Panc1 (cell line): ENCODE results near the gene ASRGL1. TPM values are rescaled to one million over a fixed set of nuclear protein-coding genes. Genes with fewer than 3 reads are reported as not detected.
"Not testable (repeated sequence)": the region's sequence is repeated elsewhere in the genome, so short reads cannot be mapped to it uniquely, and the experiment has no call there.

ENCODE experiments used
- ATAC-seq: fragments of 200-7000 bp; cut with Tn5 transposase; 2 replicates; pipeline ENCODE4 v1.9.1; 2020; ENCODE audit warnings: mild to moderate bottlenecking, moderate library complexity
- BruUV-seq: library from RNA; stranded (reverse); fragments of 400-500 nt; replicated peaks from 2 replicates; lab custom pipeline; 2021; lab: Mats Ljungman, UMichigan
- CTCF ChIA-PET: fragments of 300-600 bp; sonication (Branson Sonifier 250); formaldehyde crosslinking; loops from one replicate; lab custom pipeline; 2022; ENCODE audit warnings: antibody characterized with exemption; lab: Charles Lee
- POLR2A ChIA-PET: fragments of 300-600 bp; sonication (Branson Sonifier 250); formaldehyde crosslinking; loops from one replicate; lab custom pipeline; 2022; ENCODE audit warnings: antibody characterized with exemption; lab: Charles Lee
- DNase-seq: peaks from one replicate; pipeline ENCODE4 v3.0.0-alpha.2; 2010; ENCODE audit warnings: low read depth, low spot score
- H3K27ac ChIP-seq: 2 replicates; pipeline ENCODE4 v1.5.1; 2011; ENCODE audit warnings: mild to moderate bottlenecking, low read length, inconsistent platforms
- H3K27me3 ChIP-seq: fragments of 200-500 bp; sonication (Bioruptor generic); 2 replicates; pipeline ENCODE4 v1.6.0; 2014; ENCODE audit warnings: low read length, inconsistent platforms; ENCODE audit not compliant: control insufficient read depth, insufficient read depth
- H3K36me3 ChIP-seq: fragments of 200-500 bp; sonication (Bioruptor generic); 2 replicates; pipeline ENCODE4 v1.5.1; 2014; ENCODE audit warnings: inconsistent platforms, mild to moderate bottlenecking, low read length, moderate library complexity; ENCODE audit not compliant: control insufficient read depth, insufficient read depth
- H3K4me1 ChIP-seq: 2 replicates; pipeline ENCODE4 v1.5.1; 2011; ENCODE audit warnings: inconsistent platforms, mild to moderate bottlenecking, low read length, moderate library complexity; ENCODE audit not compliant: control insufficient read depth, insufficient read depth
- H3K4me3 ChIP-seq, 2 experiments: 2 replicates each; pipeline ENCODE4 v1.5.1; 2011 to 2012; ENCODE audit warnings: low read depth in 2 of 2, low read length in 2 of 2, mild to moderate bottlenecking in 2 of 2, inconsistent platforms in 1 of 2, moderate library complexity in 1 of 2
- H3K9me3 ChIP-seq: fragments of 200-500 bp; sonication (Bioruptor generic); 2 replicates; pipeline ENCODE4 v1.5.1; 2014; ENCODE audit warnings: low read depth, mild to moderate bottlenecking, inconsistent platforms, low read length, moderate library complexity; ENCODE audit not compliant: control insufficient read depth, insufficient read depth
- CTCF ChIP-seq: fragments of 450-650 bp; IDR thresholded peaks from 2 replicates; pipeline ENCODE4 v1.5.1; 2017; ENCODE audit warnings: mild to moderate bottlenecking
- POLR2AphosphoS5 ChIP-seq: IDR thresholded peaks from 2 replicates; pipeline ENCODE4 v1.6.1; 2012; ENCODE audit warnings: mild to moderate bottlenecking, low read depth, low read length, moderate library complexity
- SIN3A ChIP-seq: IDR thresholded peaks from 2 replicates; pipeline ENCODE4 v1.6.1; 2012; ENCODE audit warnings: low read depth, mild to moderate bottlenecking, low read length, moderate library complexity, borderline replicate concordance; ENCODE audit not compliant: insufficient read depth
- TCF7L2 ChIP-seq: IDR thresholded peaks from 2 replicates; pipeline ENCODE4 v1.6.1; 2011; ENCODE audit warnings: mild to moderate bottlenecking, low read depth, low read length, inconsistent platforms
- in situ Hi-C: cut with HindIII; loops from 2 replicates; pipeline ENCODE4 v1.10.0; 2016; ENCODE audit warnings: low sequenced_read_pairs, low pct_unique_long_range_greater_than_20kb
- intact Hi-C: fragments of 100-400 bp; cut with micrococcal nuclease; formaldehyde crosslinking; loops from one replicate; pipeline ENCODE4 v1.10.0; 2022; ENCODE audit not compliant: unreplicated experiment
- total RNA-seq: library from RNA; stranded (reverse); gene quantifications from one replicate; pipeline ENCODE4 v1.2.1, GENCODE V29; 2021; ENCODE audit not compliant: unreplicated experiment
- TF ChIP-seq, protein P1 (sequence below), 2 experiments: IDR thresholded peaks; 2 replicates each; pipeline ENCODE4 v1.6.1; 2011 to 2012; ENCODE audit warnings: low read depth in 2 of 2, control low read depth in 1 of 2, low read length in 1 of 2, mild to moderate bottlenecking in 1 of 2, moderate library complexity in 1 of 2; ENCODE audit not compliant: insufficient read depth in 1 of 2

ASRGL1 gene
- total RNA-seq, 1 experiment from 2014 or later: 43.2 TPM

DNA sequence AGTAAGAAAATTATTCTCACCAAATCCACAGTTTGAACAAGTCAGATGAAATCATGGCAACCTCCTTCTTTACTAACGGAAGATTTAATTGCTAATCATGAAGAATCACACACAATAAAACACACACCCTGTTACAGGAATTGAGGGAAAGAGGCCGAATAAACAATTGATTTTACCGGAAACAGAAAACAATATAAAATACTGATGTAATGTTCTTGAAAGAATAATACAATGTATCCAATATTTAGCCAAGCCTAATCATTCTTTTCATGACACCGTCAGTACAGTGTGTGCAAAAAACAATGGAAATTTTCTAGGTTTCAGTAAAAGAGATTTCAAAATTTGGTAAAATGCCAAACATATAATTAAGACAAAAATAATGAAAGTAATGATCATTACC, 23.4 kb downstream of the ASRGL1 start:
- H3K27ac ChIP-seq: no peak overlapping the region
- CTCF ChIA-PET: interaction anchor here (0.6 to 0.7 kb wide), 2 partner anchors 20 to 1604 kb away, joined by 3 to 6 read pairs; partner anchors contain the start of gene MS4A15
- intact Hi-C loops (no loop called here), in situ Hi-C loops (no loop called here)
- DNase-seq (no peak), ATAC-seq (no peak)
- H3K4me1 ChIP-seq: no peaks in the 10 kb centered on the region
- no peak for TF ChIP-seq TCF7L2
- TF ChIP-seq SIN3A: no peak
- TF ChIP-seq POLR2AphosphoS5: no peak
- TF ChIP-seq, protein P1, sequence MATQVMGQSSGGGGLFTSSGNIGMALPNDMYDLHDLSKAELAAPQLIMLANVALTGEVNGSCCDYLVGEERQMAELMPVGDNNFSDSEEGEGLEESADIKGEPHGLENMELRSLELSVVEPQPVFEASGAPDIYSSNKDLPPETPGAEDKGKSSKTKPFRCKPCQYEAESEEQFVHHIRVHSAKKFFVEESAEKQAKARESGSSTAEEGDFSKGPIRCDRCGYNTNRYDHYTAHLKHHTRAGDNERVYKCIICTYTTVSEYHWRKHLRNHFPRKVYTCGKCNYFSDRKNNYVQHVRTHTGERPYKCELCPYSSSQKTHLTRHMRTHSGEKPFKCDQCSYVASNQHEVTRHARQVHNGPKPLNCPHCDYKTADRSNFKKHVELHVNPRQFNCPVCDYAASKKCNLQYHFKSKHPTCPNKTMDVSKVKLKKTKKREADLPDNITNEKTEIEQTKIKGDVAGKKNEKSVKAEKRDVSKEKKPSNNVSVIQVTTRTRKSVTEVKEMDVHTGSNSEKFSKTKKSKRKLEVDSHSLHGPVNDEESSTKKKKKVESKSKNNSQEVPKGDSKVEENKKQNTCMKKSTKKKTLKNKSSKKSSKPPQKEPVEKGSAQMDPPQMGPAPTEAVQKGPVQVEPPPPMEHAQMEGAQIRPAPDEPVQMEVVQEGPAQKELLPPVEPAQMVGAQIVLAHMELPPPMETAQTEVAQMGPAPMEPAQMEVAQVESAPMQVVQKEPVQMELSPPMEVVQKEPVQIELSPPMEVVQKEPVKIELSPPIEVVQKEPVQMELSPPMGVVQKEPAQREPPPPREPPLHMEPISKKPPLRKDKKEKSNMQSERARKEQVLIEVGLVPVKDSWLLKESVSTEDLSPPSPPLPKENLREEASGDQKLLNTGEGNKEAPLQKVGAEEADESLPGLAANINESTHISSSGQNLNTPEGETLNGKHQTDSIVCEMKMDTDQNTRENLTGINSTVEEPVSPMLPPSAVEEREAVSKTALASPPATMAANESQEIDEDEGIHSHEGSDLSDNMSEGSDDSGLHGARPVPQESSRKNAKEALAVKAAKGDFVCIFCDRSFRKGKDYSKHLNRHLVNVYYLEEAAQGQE (IDR thresholded peaks at IDR 0.05; ENCODE audit: insufficient read depth in 1 of 2, low read depth in 2 of 2, low read length in 1 of 2): no peak
- TF ChIP-seq CTCF: no peak
- BruUV-seq: no TSS peak
- no peaks in the 10 kb centered on the region for H3K36me3 ChIP-seq
- no peak overlapping the region for H3K4me3 ChIP-seq
- POLR2A ChIA-PET: interaction anchor here (0.6 kb wide), 2 partner anchors 197 to 355 kb away, joined by 3 to 6 read pairs; no protein-coding TSS in a partner anchor
- no peaks in the 10 kb centered on the region for H3K9me3 ChIP-seq
- H3K27me3 ChIP-seq: no peaks in the 10 kb centered on the region

DNA sequence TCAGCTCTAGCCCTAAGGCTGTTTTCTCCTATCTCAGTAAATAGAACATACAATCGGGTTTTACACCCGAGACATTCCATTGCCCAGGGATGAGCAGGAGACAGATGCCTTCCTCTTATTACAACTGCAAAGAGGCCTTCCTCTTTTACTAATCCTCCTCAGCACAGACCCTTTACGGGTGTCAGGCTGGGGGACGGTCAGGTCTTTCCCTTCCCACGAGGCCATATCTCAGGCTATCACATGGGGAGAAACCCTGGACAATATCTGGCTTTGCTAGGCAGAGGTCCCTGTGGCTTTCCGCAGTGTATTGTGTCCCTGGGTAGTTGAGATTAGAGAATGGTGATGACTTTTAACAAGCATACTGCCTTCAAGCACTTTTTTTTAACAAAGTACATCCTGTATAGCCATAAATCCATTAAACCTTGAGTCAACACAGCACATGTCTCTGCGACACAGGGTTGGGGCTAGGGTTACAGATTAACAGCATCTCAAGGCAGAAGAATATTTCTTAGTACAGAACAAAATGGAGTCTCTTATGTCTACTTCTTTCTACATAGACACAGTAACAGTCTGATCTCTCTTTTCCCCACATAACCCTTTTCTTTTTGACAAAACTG, 31.7 kb downstream of the ASRGL1 start:
- H3K36me3 ChIP-seq, H3K4me1 ChIP-seq, H3K4me3 ChIP-seq, H3K27ac ChIP-seq, DNase-seq, BruUV-seq, CTCF ChIA-PET, POLR2A ChIA-PET, ATAC-seq, intact Hi-C loops, in situ Hi-C loops, H3K27me3 ChIP-seq, H3K9me3 ChIP-seq: not testable (repeated sequence)

- Histone ChIP-seq H3K27me3 (no peaks in the 10 kb centered on the region), H3K9me3 (no peaks in the 10 kb centered on the region), H3K36me3 (no peaks in the 10 kb centered on the region), H3K4me3 (no peak overlapping the region), H3K4me1 (no peaks in the 10 kb centered on the region), H3K27ac (no peak overlapping the region)
- no TSS peak for BruUV-seq
- TF ChIP-seq TCF7L2 (no peak), CTCF (no peak), SIN3A (no peak), POLR2AphosphoS5 (no peak)
- TF ChIP-seq, protein P1 (IDR thresholded peaks at IDR 0.05; ENCODE audit: insufficient read depth in 1 of 2, low read depth in 2 of 2, low read length in 1 of 2): no peak
- intact Hi-C loops (no loop called here), in situ Hi-C loops (no loop called here)
- ATAC-seq: no peak
- ChIA-PET POLR2A (no interaction called here), CTCF (no interaction called here)
- DNase-seq: no peak
These were observed 33.6 kb downstream of the ASRGL1 start for GRCh38 chr11:62370743-62371440.
